Fibroblast of lung (primary cell): Measurements from ENCODE around the gene COL15A1.

Experiments used
- CTCF ChIP-seq, 2 donors: IDR thresholded peaks in 1 of 2; conservative IDR thresholded peaks in 1 of 2; 1 replicate in 1 of 2; 2 replicates in 1 of 2; pipeline ENCODE4 v1.5.1; 2011 to 2012; ENCODE audit warnings: low read length in 2 of 2, control low read depth in 1 of 2, inconsistent platforms in 1 of 2, low read depth in 1 of 2, mild to moderate bottlenecking in 1 of 2
- EZH2 ChIP-seq: IDR thresholded peaks from 2 replicates; pipeline ENCODE4 v1.5.1; 2012; ENCODE audit warnings: low read length, control low read depth, mild to moderate bottlenecking; ENCODE audit errors: missing control alignments

GRCh38 chr9:99119976-99120655 lies 176.4 kb downstream of the COL15A1 start:
- TF ChIP-seq CTCF (conservative IDR thresholded peaks at IDR 0.05 in 1 of 2, IDR thresholded peaks at IDR 0.05 in 1 of 2; ENCODE audit: low read depth in 1 of 2, low read length in 2 of 2) (no peak), EZH2 (no peak)
